B cell (primary cell): ENCODE data around the gene HMGCS1. TPM values are rescaled to one million over a fixed set of nuclear protein-coding genes. Genes with fewer than 3 reads are reported as not detected.

ENCODE experiments used
- ATAC-seq: fragments of 200-7000 bp; cut with Tn5 transposase; one replicate; pipeline ENCODE4 v1.10.0; 2021; ENCODE audit warnings: low read depth, mild to moderate bottlenecking, moderate number of reproducible peaks, moderate library complexity
- CTCF ChIA-PET: fragments of 350-600 bp; sonication (Branson Sonifier 250); formaldehyde crosslinking; loops from one replicate; lab custom pipeline; 2021; ENCODE audit warnings: antibody characterized with exemption, inconsistent platforms; lab: Charles Lee
- POLR2A ChIA-PET: fragments of 350-600 bp; sonication (Branson Sonifier 250); formaldehyde crosslinking; loops from one replicate; lab custom pipeline; 2021; ENCODE audit warnings: antibody characterized with exemption; lab: Charles Lee
- DNase-seq: peaks from one replicate; pipeline ENCODE4 v3.0.0; 2013
- H2AFZ ChIP-seq: 2 replicates; pipeline ENCODE4 v1.6.1; 2012; ENCODE audit warnings: mild to moderate bottlenecking, low read depth, low read length; ENCODE audit not compliant: insufficient read depth, poor library complexity, severe bottlenecking
- H3K27ac ChIP-seq, 2 donors: 1 replicate in 1 of 2; 2 replicates in 1 of 2; pipeline ENCODE4 v1.5.1; 2012 to 2013; ENCODE audit warnings: low read length in 2 of 2, mild to moderate bottlenecking in 2 of 2, moderate library complexity in 1 of 2
- H3K27me3 ChIP-seq, 4 experiments: fragments of 200-600 bp in 1 of 4; sonication (generic) in 1 of 4; replicated peaks in 1 of 4; 1 replicate in 2 of 4; 2 replicates in 2 of 4; pipeline versions ENCODE4 v1.6.1 to v1.7.0; 2013 to 2016; ENCODE audit warnings: low read length in 3 of 4, mild to moderate bottlenecking in 2 of 4, mixed read lengths in 1 of 4, moderate library complexity in 1 of 4; ENCODE audit not compliant: insufficient read depth in 4 of 4, control insufficient read depth in 3 of 4; ENCODE audit errors: control extremely low read depth in 1 of 4
- H3K36me3 ChIP-seq, 2 experiments: replicated peaks in 1 of 2; 1 replicate in 1 of 2; 2 replicates in 1 of 2; pipeline versions ENCODE4 v1.6.1 to v1.7.1; 2013; ENCODE audit warnings: low read length in 1 of 2; ENCODE audit not compliant: insufficient read depth in 2 of 2, control insufficient read depth in 1 of 2; ENCODE audit errors: control extremely low read depth in 1 of 2, extremely low read depth in 1 of 2
- H3K4me1 ChIP-seq, 2 donors: fragments of 200-600 bp in 1 of 2; sonication (generic) in 1 of 2; 1 replicate in 1 of 2; 2 replicates in 1 of 2; pipeline versions ENCODE4 v1.5.1 to v1.6.1; 2013 to 2017; ENCODE audit warnings: low read length in 2 of 2; ENCODE audit not compliant: control insufficient read depth in 2 of 2, insufficient read depth in 2 of 2
- H3K4me2 ChIP-seq: replicated peaks from 2 replicates; pipeline ENCODE3; 2012; ENCODE audit warnings: mild to moderate bottlenecking, low read depth, low read length; ENCODE audit not compliant: poor library complexity, severe bottlenecking
- H3K4me3 ChIP-seq, 5 experiments: fragments of 200-600 bp in 1 of 5; sonication (generic) in 1 of 5; 1 replicate in 3 of 5; 2 replicates in 2 of 5; pipeline versions ENCODE4 v1.5.1 to v1.7.0; 2011 to 2016; ENCODE audit warnings: low read length in 4 of 5, mild to moderate bottlenecking in 4 of 5, low read depth in 2 of 5, control low read depth in 1 of 5, moderate library complexity in 1 of 5; ENCODE audit not compliant: insufficient read depth in 1 of 5; ENCODE audit errors: control extremely low read depth in 1 of 5, extremely low read depth in 1 of 5
- H3K79me2 ChIP-seq: fragments of 200-600 bp; sonication (generic); one replicate; pipeline ENCODE4 v1.6.0; 2016; ENCODE audit warnings: low read length; ENCODE audit not compliant: control insufficient read depth, insufficient read depth
- H3K9ac ChIP-seq: fragments of 200-600 bp; sonication (generic); 2 replicates; pipeline ENCODE4 v1.6.1; 2017; ENCODE audit warnings: mild to moderate bottlenecking, low read length, moderate library complexity
- H3K9me3 ChIP-seq, 3 donors: one replicate each; pipeline versions ENCODE4 v1.6.1 to v1.7.1; 2013; ENCODE audit warnings: low read length in 2 of 3; ENCODE audit not compliant: control insufficient read depth in 2 of 3, insufficient read depth in 1 of 3; ENCODE audit errors: control extremely low read depth in 1 of 3
- H4K20me1 ChIP-seq: 2 replicates; pipeline ENCODE4 v1.6.0; 2012; ENCODE audit warnings: mild to moderate bottlenecking, low read length; ENCODE audit not compliant: insufficient read depth, control insufficient read depth, poor library complexity, severe bottlenecking
- H3K27ac Mint-ChIP-seq: one replicate; pipeline ENCODE4 v1.8.0; 2021; ENCODE audit warnings: mixed read lengths
- H3K27me3 Mint-ChIP-seq: one replicate; pipeline ENCODE4 v1.8.0; 2021; ENCODE audit warnings: mixed read lengths
- H3K4me1 Mint-ChIP-seq: one replicate; pipeline ENCODE4 v1.8.0; 2021; ENCODE audit warnings: mixed read lengths
- H3K4me3 Mint-ChIP-seq: one replicate; pipeline ENCODE4 v1.8.0; 2021; ENCODE audit warnings: mixed read lengths
- H3K9me3 Mint-ChIP-seq: one replicate; pipeline ENCODE4 v1.8.0; 2022; ENCODE audit warnings: mixed read lengths; ENCODE audit not compliant: insufficient read depth
- CTCF ChIP-seq: fragments of 200-600 bp; IDR thresholded peaks from one replicate; pipeline ENCODE4 v1.8.0; 2022; ENCODE audit warnings: antibody characterized with exemption, mild to moderate bottlenecking
- EZH2 ChIP-seq: IDR thresholded peaks from 2 replicates; pipeline ENCODE4 v1.6.1; 2012; ENCODE audit warnings: borderline replicate concordance, low read depth, mild to moderate bottlenecking, moderate library complexity, low read length; ENCODE audit not compliant: insufficient read depth, poor library complexity, severe bottlenecking
- WGBS: methylation state at CpG from one replicate; pipeline ENCODE4 v1.1.5; 2013; ENCODE audit warnings: missing lambda C conversion rate; ENCODE audit not compliant: insufficient coverage; 5-methylcytosine and 5-hydroxymethylcytosine counted together
- intact Hi-C: fragments of 100-400 bp; cut with micrococcal nuclease; formaldehyde crosslinking; loops from one replicate; pipeline ENCODE4 v1.10.0; 2022
- polyA plus RNA-seq: library from polyadenylated mRNA; depleted of rRNA; stranded (reverse); fragments of >200 nt; gene quantifications from 2 replicates; pipeline ENCODE4 v1.2.3, GENCODE V29; 2012
- total RNA-seq, 2 donors: library from RNA; stranded (reverse); fragments of 120-200 nt in 1 of 2; gene quantifications; 1 replicate in 1 of 2; 2 replicates in 1 of 2; pipeline versions ENCODE4 v1.2.3 to v1.2.4, GENCODE V29; 2013 to 2022

The HMGCS1 gene
- total and polyA plus RNA-seq, 2 donors (not counting 1 experiment from before 2014, with no cell fraction given), result 16.3 to 68.7 TPM

- Histone ChIP-seq H3K4me3 (no peak overlapping the region), H3K36me3 (peaks cover 2 to 36% of the 10 kb centered on the region in 2 experiments), H3K9ac (no peak overlapping the region), H3K27me3 (no peaks in the 10 kb centered on the region), H3K9me3 (no peaks in the 10 kb centered on the region), H3K4me2 (no peak overlapping the region), H3K79me2 (no peaks in the 10 kb centered on the region), H3K4me1 (no peaks in the 10 kb centered on the region), H4K20me1 (no peaks in the 10 kb centered on the region), H2AFZ (no peak overlapping the region), H3K27ac (no peak overlapping the region)
- ChIA-PET POLR2A (no interaction called here), CTCF (no interaction called here)
- Mint-ChIP-seq H3K9me3 (no peaks in the 10 kb centered on the region), H3K4me1 (no peaks in the 10 kb centered on the region), H3K27me3 (no peaks in the 10 kb centered on the region), H3K4me3 (no peak overlapping the region), H3K27ac (no peak overlapping the region)
- TF ChIP-seq CTCF (no peak), EZH2 (no peak)
- ATAC-seq (no peak), DNase-seq (no peak)
- intact Hi-C loops, result no loop called here
- 100% methylated on average over 3 of the region's 4 CpGs for WGBS
Observed at GRCh38 chr5:43287493-43287892, 25.7 kb downstream of the HMGCS1 start.

GRCh38 chr5:43286623-43287022 lies 26.6 kb downstream of the HMGCS1 start:
- Mint-ChIP-seq H3K4me3 (no peak overlapping the region), H3K9me3 (no peaks in the 10 kb centered on the region), H3K27me3 (no peaks in the 10 kb centered on the region), H3K27ac (no peak overlapping the region), H3K4me1 (no peaks in the 10 kb centered on the region)
- Histone ChIP-seq H3K36me3 (peaks cover 2 to 30% of the 10 kb centered on the region in 2 experiments), H3K4me3 (no peak overlapping the region), H3K79me2 (no peaks in the 10 kb centered on the region), H3K9ac (no peak overlapping the region), H3K27ac (no peak overlapping the region), H2AFZ (no peak overlapping the region), H3K4me1 (no peaks in the 10 kb centered on the region), H3K9me3 (no peaks in the 10 kb centered on the region), H3K4me2 (no peak overlapping the region), H3K27me3 (no peaks in the 10 kb centered on the region), H4K20me1 (no peaks in the 10 kb centered on the region)
- intact Hi-C loops, result no loop called here
- ATAC-seq (no peak), DNase-seq (no peak)
- TF ChIP-seq EZH2, result no peak
- no peak for TF ChIP-seq CTCF
- CTCF ChIA-PET, result no interaction called here
- POLR2A ChIA-PET, result no interaction called here
